ENCODE measurements around the gene PSD.

- no peak for TF ChIP-seq CTCF (IDR thresholded peaks at IDR 0.05)
- TF ChIP-seq POLR2A (IDR thresholded peaks at IDR 0.05): no peak
These were observed 7.0 kb downstream of the PSD start for GRCh38 chr10:102411341-102412255.
